Activated T-cell treated with anti-CD3 and anti-CD28 coated beads, Interleukin-2, amount 50 U/mL, for 72 hours (primary cell): ENCODE measurements around the gene EFCAB5. TPM values are rescaled to one million over a fixed set of nuclear protein-coding genes. Genes with fewer than 3 reads are reported as not detected.
"Not testable (repeated sequence)": the region's sequence is repeated elsewhere in the genome, so short reads cannot be mapped to it uniquely, and the experiment has no call there.

Experiments used
- ATAC-seq, 2 donors: fragments of 150-1000 bp; cut with Tn5 transposase; replicated peaks in 1 of 2; 2 replicates each; pipeline ENCODE4 v1.10.0; 2021; ENCODE audit warnings: moderate library complexity in 2 of 2, mild to moderate bottlenecking in 1 of 2
- DNase-seq, 2 donors: peaks; one replicate each; pipeline ENCODE4 v3.0.0; 2021 to 2022; ENCODE audit warnings: mixed read lengths in 1 of 2
- H3K27ac Mint-ChIP-seq: one replicate; pipeline ENCODE4 v1.8.0; 2022; ENCODE audit warnings: mild to moderate bottlenecking, moderate library complexity, mixed read lengths
- H3K27me3 Mint-ChIP-seq: one replicate; pipeline ENCODE4 v1.8.0; 2022; ENCODE audit warnings: low read depth, mixed read lengths
- H3K36me3 Mint-ChIP-seq, 2 donors: one replicate each; pipeline ENCODE4 v1.8.0; 2022; ENCODE audit warnings: mixed read lengths in 2 of 2, mild to moderate bottlenecking in 1 of 2; ENCODE audit not compliant: insufficient read depth in 2 of 2
- H3K4me1 Mint-ChIP-seq: one replicate; pipeline ENCODE4 v1.8.0; 2022; ENCODE audit warnings: low read depth, mixed read lengths
- H3K4me3 Mint-ChIP-seq, 2 donors: one replicate each; pipeline ENCODE4 v1.8.0; 2022; ENCODE audit warnings: mild to moderate bottlenecking in 2 of 2, mixed read lengths in 2 of 2, moderate library complexity in 2 of 2
- H3K9me3 Mint-ChIP-seq, 2 donors: one replicate each; pipeline ENCODE4 v1.8.0; 2022; ENCODE audit warnings: mixed read lengths in 2 of 2
- total RNA-seq, 2 donors: library from RNA; stranded (reverse); gene quantifications; one replicate each; pipeline ENCODE4 v1.2.3, GENCODE V29; 2022

The EFCAB5 gene
- total RNA-seq, 2 donors from 2014 or later = 0.81 to 1.7 TPM

DNA sequence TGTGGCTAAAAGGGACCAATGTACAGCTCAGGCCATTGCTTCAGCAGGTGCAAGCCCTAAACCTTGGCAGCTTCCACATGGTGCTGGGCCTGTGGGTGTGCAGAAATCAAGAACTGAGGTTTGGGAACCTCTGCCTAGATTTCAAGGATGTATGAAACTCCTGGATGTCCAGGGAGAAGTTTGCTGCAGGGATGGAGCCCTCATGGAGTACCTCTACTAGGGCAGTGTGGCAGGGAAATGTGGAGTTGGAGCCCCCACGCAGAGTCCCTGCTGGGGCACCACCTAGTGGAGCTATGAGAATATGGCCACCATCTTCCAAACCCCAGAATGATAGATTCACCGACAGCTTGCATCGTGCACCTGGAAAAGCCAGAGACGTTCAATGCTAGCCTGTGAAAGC, 13.0 kb downstream of the EFCAB5 start:
- Mint-ChIP-seq H3K27me3 (no peaks in the 10 kb centered on the region), H3K9me3 (peaks cover 0 to 2% of the 10 kb centered on the region in 2 donors), H3K27ac (no peak overlapping the region), H3K36me3 (peaks cover 2 to 6% of the 10 kb centered on the region in 2 donors), H3K4me1 (no peaks in the 10 kb centered on the region), H3K4me3 (no peak overlapping the region)
- DNase-seq = no peak
- ATAC-seq = no peak

DNA sequence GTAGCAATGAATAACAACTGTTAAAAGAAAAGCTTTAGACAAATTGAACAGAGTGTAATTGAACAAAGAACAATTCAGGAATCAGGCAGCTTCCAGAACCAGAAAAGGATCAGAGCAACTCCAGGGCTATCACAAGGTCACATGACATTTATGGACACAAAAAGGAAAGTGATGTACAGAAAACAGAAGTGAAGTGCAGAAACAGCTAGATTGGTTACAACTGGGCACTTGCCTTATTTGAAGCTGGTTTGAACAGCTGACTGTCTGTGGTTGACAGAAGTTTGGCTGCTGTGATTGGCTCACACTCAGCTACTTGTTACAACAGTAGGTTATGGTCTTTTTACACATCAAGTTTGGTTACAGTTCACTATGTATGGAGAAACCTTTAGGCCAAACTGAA, 14.8 kb downstream of the EFCAB5 start:
- Mint-ChIP-seq H3K9me3 (peaks cover 0 to 2% of the 10 kb centered on the region in 2 donors), H3K27ac (no peak overlapping the region), H3K27me3 (no peaks in the 10 kb centered on the region), H3K36me3 (peaks cover 2 to 6% of the 10 kb centered on the region in 2 donors), H3K4me3 (no peak overlapping the region), H3K4me1 (no peaks in the 10 kb centered on the region)
- DNase-seq = no peak
- ATAC-seq = no peak

DNA sequence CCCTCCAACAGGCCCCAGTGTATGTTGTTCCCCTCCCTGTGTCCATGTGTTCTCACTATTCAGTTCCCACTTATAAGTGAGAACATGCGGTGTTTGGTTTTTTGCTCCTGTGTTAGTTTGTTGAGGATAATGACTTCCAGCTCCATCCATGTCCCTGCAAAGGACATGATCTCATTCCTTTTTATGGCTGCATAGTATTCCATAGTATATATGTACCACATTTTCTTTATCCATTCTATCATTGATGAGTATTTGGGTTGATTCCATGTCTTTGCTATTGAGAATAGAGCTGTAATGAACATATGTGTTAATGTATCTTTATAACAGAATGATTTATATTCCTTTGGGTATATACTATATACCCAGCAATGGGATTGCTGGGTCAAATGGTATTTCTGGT, 16.1 kb downstream of the EFCAB5 start:
- not testable (repeated sequence) for H3K27me3 Mint-ChIP-seq, H3K36me3 Mint-ChIP-seq, DNase-seq, ATAC-seq, H3K27ac Mint-ChIP-seq, H3K4me3 Mint-ChIP-seq, H3K9me3 Mint-ChIP-seq, H3K4me1 Mint-ChIP-seq

DNA sequence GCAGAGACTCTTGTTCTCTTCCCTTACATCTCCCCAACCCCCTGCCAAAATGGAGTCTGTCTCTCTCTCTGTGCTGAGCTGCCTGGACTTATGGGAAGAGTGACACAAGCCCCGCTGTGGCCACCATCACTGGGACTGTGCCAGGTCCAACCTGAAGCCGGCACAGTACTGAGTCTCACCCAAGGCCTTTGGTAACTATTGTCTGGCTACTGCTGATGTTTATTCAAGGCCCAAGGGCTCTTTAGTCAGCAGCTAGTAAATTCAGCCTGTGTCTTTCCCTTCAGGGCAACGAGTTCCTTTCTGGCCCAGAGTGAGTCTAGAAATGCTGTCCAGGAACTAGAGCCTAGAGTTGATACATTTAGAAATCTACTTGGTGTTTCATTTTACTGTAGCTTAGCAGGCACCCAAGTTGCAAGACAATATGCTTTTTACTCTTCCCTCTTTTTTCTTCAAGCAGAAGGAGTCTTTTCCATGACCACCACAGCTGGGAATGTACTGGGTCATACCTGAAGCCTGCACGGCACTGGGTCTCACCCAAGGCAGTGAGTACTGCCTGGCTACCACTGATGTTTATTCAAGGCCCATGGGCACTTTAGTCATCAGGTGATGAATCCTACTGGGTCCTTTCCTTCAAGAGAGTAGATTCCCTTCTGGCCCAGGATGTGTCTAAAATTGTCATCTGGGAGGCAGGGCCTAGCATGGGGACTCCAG, 17.7 kb downstream of the EFCAB5 start:
- no peak for ATAC-seq
- Mint-ChIP-seq H3K4me1 (no peaks in the 10 kb centered on the region), H3K4me3 (no peak overlapping the region), H3K36me3 (peaks cover 0 to 2% of the 10 kb centered on the region in 2 donors), H3K27ac (no peak overlapping the region), H3K9me3 (peaks cover 2% of the 10 kb centered on the region in 2 donors), H3K27me3 (no peaks in the 10 kb centered on the region)
- no peak for DNase-seq

DNA sequence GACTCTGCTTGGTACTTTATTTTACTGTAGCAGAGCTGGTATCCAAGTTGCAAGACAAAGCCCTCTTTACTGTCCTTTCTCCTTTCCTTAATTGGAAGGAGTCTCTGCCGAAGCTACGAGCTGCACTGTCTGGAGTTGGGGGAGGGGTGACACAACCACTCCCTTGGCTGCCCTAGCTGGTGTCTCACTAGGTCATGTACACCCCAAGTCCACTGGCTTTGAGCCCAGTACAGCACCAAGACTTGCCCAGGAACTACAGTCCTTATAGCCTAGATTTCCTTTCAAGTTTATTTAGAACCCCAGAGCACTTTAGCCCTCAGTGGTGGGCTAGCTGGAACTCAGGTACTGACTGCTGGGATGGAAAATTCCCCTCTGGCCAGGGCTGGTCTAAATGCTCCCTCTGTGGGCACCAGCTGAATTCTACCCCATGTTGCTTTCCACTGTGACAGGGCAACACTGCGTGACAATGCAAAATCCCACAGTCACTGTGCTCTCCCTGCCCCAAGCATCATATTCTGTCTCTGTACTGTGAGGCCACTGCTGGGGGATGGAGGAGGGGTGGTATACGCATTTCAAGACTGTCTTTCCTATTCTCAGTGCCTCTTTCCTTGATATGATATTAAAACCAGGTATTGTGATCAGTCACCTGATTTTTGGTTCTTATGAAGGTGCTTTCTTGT, 18.4 kb downstream of the EFCAB5 start:
- no peaks in the 10 kb centered on the region for H3K27me3 Mint-ChIP-seq
- peaks cover 2 to 5% of the 10 kb centered on the region in 2 donors for H3K9me3 Mint-ChIP-seq
- H3K27ac Mint-ChIP-seq = no peak overlapping the region
- H3K36me3 Mint-ChIP-seq = peaks cover 0 to 4% of the 10 kb centered on the region in 2 donors
- no peak for ATAC-seq
- DNase-seq = no peak
- no peak overlapping the region for H3K4me3 Mint-ChIP-seq
- no peaks in the 10 kb centered on the region for H3K4me1 Mint-ChIP-seq

DNA sequence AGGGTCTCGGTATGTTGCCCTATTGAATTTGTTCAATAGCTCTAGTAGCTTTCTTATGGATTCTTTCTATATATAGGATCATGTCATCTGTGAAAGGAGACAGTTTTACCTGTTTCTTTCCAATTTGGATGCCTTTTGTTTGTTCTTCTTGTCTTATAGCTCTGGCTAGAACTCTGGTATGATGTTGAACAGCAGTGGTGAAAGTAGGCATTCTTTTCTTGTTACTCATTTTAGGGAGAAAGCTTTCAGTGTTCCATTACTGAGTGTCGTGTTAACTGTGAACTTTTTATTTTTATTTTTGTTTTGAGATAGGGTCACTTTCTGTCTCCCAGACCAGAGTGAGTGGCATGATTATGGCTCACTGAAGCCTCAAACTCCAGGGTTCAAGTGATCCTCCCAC, 21.2 kb downstream of the EFCAB5 start:
- Mint-ChIP-seq H3K27ac (no peak overlapping the region), H3K9me3 (peaks cover 2 to 5% of the 10 kb centered on the region in 2 donors), H3K36me3 (peaks cover 0 to 4% of the 10 kb centered on the region in 2 donors), H3K4me1 (no peaks in the 10 kb centered on the region), H3K27me3 (no peaks in the 10 kb centered on the region), H3K4me3 (no peak overlapping the region)
- DNase-seq (no peak), ATAC-seq (no peak)

DNA sequence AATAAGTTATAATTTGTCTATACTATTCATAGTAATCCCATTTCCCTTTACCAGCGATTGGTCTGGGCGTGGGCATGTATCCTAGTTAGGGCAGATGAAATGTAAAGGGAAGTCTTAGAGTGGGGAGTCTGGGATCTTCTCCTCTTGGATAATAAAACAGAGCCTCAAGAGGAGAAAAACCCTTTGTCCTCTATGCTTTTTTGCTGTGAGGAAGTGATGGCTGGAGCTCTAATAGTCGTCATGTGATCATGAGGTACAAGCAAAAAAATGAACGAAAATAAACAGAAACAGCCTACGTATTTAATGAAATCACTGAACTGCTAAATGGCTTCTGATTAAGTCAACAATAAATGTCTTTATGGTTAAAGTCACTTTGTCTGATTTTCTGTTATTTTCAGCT, 26.8 kb downstream of the EFCAB5 start:
- Mint-ChIP-seq H3K4me1 (no peaks in the 10 kb centered on the region), H3K27me3 (no peaks in the 10 kb centered on the region), H3K9me3 (peaks cover 0 to 3% of the 10 kb centered on the region in 2 donors), H3K27ac (no peak overlapping the region), H3K36me3 (peaks cover 0 to 2% of the 10 kb centered on the region in 2 donors), H3K4me3 (no peak overlapping the region)
- no peak for ATAC-seq
- no peak for DNase-seq

DNA sequence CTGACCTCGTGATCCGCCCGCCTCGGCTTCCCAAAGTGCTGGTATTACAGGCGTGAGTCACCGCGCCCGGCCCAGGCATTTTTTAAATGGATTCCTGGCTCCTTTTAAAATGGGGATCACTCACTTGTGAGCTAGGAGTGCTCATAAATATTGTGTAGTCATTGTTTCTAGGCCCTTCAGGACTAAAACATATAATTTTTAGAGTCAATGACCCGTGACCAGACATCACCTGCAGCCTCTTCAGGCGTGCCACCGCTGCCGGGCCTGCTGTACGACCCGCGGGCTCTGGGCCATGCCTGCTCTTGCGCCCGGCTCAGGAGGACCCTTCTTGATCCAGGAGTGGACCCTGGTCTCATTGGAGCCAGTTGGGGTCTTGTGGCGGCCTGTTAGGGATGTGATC, 30.8 kb downstream of the EFCAB5 start:
- Mint-ChIP-seq H3K9me3 (no peaks in the 10 kb centered on the region), H3K36me3 (no peaks in the 10 kb centered on the region), H3K4me1 (no peaks in the 10 kb centered on the region), H3K27ac (no peak overlapping the region), H3K27me3 (no peaks in the 10 kb centered on the region), H3K4me3 (no peak overlapping the region)
- no peak for DNase-seq
- ATAC-seq = no peak

DNA sequence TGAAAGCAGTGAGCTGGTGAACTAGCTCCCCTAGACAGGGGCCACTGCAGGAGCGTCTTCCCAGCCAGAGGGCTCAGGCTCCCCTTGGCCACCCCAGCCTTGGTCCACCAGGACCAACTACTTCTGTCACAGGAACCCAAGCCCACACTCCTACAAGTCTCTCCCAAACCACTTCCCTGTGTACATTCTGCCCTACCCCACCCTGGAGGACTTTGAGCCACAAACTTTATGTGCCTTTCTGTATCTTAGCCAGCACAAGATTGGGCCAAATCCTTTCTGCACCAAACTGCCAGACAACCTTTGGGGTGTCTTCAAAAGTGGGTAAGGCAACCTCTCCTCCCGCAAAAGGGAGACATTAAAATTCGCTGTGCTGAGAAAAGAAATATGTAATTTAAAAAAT, 31.6 kb downstream of the EFCAB5 start:
- ATAC-seq (no peak), DNase-seq (no peak)
- Mint-ChIP-seq H3K4me3 (no peak overlapping the region), H3K9me3 (no peaks in the 10 kb centered on the region), H3K27ac (no peak overlapping the region), H3K27me3 (no peaks in the 10 kb centered on the region), H3K36me3 (no peaks in the 10 kb centered on the region), H3K4me1 (no peaks in the 10 kb centered on the region)

DNA sequence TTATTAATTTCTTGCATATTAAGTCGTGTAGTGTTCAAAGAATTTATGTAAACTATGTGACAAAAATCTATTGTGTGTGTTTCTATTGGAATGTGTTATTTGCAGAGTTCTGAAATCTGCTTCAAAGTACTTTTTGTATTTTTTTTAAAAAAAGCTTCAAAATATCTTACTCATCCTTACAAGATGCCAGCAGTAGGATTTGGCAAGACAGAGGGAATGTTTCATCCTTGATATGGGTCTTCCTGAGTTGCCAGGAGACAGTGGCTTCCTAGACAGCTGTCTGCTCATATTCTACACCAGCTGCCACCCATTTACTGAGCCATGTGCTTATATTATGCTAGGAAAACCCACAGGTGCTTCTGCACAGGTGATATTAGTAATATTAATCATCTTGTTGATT, 36.4 kb downstream of the EFCAB5 start:
- Mint-ChIP-seq H3K27me3 (no peaks in the 10 kb centered on the region), H3K9me3 (no peaks in the 10 kb centered on the region)

DNA sequence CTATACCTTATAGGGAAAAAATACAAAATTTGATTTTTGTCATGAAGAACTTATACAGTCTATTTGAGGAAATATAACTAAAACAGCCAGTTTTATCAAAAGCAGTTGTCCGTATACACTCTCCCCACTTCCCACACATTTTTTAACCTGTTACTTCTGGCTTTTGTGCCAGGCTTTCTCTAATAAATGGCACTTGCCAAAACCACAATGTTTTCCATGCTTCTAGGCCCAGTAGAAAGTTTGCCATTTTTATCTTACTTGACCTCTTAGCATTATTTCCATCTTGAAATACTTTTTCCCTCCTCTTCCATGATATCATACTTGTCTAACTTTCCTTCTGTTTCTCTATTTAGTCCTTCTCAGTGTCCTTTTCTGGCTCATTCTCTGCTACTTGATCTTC, 38.8 kb downstream of the EFCAB5 start:
- Mint-ChIP-seq H3K27me3 (peaks cover 10% of the 10 kb centered on the region), H3K4me3 (no peak overlapping the region), H3K4me1 (no peaks in the 10 kb centered on the region), H3K36me3 (peaks cover 0 to 2% of the 10 kb centered on the region in 2 donors), H3K9me3 (peaks cover 0 to 1% of the 10 kb centered on the region in 2 donors), H3K27ac (no peak overlapping the region)
- ATAC-seq = no peak
- DNase-seq = no peak

More for the DNA sequence above, 36.4 kb downstream of the EFCAB5 start:
- no peaks in the 10 kb centered on the region for H3K36me3 Mint-ChIP-seq
- no peak for ATAC-seq
- no peak overlapping the region for H3K4me3 Mint-ChIP-seq
- no peak overlapping the region for H3K27ac Mint-ChIP-seq
- DNase-seq = no peak
- H3K4me1 Mint-ChIP-seq = no peaks in the 10 kb centered on the region

DNA sequence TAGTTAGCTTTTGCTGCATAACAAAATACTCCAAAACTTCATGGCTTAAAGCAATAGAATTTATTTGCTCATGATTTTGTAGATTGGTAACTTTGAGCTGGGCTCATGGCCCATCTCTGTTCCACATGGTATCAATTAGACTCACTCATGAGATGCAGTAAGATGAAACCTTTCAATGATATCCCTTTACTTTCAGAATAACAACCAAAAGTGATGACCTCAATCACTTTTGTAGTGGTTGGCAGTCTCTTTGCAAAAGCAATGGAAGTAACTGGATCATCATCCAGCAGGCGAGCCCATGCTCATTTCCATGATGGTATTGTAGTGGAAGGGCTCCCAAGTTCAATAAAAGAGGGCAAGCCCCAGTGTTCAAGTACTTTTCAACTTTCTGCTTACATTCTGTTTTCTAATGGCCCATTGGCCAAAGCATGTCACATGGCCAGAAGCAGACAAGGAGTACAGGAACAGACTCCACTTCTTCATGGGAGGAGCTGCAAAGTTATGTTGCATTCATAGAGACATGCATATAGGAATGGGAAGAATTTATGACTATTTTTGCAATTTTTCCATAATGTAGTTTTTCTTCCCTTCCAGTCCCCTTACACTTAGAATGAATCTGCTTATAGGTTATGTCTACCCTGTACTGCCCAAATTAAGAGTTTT, 41.7 kb downstream of the EFCAB5 start:
- DNase-seq (no peak), ATAC-seq (no peak)
- Mint-ChIP-seq H3K4me3 (no peak overlapping the region), H3K36me3 (peaks cover 0 to 2% of the 10 kb centered on the region in 2 donors), H3K4me1 (no peaks in the 10 kb centered on the region), H3K9me3 (peaks cover 1 to 3% of the 10 kb centered on the region in 2 donors), H3K27me3 (peaks cover 10% of the 10 kb centered on the region), H3K27ac (no peak overlapping the region)

DNA sequence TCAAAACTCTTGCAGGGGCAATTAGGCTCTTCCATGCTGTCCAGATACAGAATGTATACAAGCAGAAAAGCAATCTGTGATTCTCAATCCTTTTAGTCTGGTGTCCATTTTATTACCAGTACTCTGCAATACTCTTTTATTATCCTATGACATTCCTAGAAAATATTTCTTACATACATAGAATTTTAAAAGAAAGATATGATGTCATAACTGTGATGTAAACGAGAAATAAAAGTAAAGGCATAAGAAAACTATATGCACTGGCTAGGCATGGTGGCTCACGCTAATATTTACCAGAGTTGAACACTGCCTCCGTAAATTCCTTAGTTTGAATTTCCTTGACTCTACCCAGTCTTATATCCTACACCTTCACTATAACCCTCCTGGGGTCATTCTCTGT, 55.0 kb downstream of the EFCAB5 start:
- peaks cover 14% of the 10 kb centered on the region for H3K4me1 Mint-ChIP-seq
- ATAC-seq (no peak), DNase-seq (no peak)
- H3K36me3 Mint-ChIP-seq = peaks cover 2 to 5% of the 10 kb centered on the region in 2 donors
- H3K27ac Mint-ChIP-seq = no peak overlapping the region
- no peak overlapping the region for H3K4me3 Mint-ChIP-seq
- H3K27me3 Mint-ChIP-seq = no peaks in the 10 kb centered on the region
- peaks cover 2% of the 10 kb centered on the region in 2 donors for H3K9me3 Mint-ChIP-seq
